ENCODE data around the gene PDZRN4.

- TF ChIP-seq CTCF (IDR thresholded peaks at IDR 0.05; ENCODE audit: low read depth, low read length) = no peak
- TF ChIP-seq EZH2phosphoT487 (IDR thresholded peaks at IDR 0.05; ENCODE audit: low read depth) = no peak
These were observed 368.1 kb downstream of the PDZRN4 start for GRCh38 chr12:41556176-41556575.

Data from OCI-LY3 (cell line).